H1 (cell line): ENCODE results near the gene MICA. TPM values are rescaled to one million over a fixed set of nuclear protein-coding genes. Genes with fewer than 3 reads are reported as not detected.
"Not testable (repeated sequence)": the region's sequence is repeated elsewhere in the genome, so short reads cannot be mapped to it uniquely, and the experiment has no call there.

Experiments used
- CTCF ChIA-PET: fragments of 300-600 bp; sonication (Branson Sonifier 250); formaldehyde crosslinking; loops from one replicate; lab custom pipeline; 2021; ENCODE audit not compliant: partially characterized antibody; lab: Charles Lee
- POLR2A ChIA-PET: fragments of 300-600 bp; sonication (Branson Sonifier 250); formaldehyde crosslinking; loops from one replicate; lab custom pipeline; 2021; ENCODE audit warnings: inconsistent platforms; ENCODE audit not compliant: partially characterized antibody; lab: Charles Lee
- DNase-seq, 2 experiments: peaks; one replicate each; pipeline versions ENCODE4 v3.0.0 to v3.0.0-alpha.2; 2010 to 2022; ENCODE audit warnings: low spot score in 2 of 2, low read depth in 1 of 2, mixed read lengths in 1 of 2
- FAIRE-seq: peaks from 2 replicates; lab custom pipeline; 2011; peaks lifted over from hg19 to GRCh38; lab: Jason Lieb, UNC
- H2AFZ ChIP-seq: 2 replicates; pipeline ENCODE4 v1.8.1; 2012; ENCODE audit warnings: low read length, inconsistent platforms
- H2AK5ac ChIP-seq: 2 replicates; pipeline ENCODE4 v1.6.1; 2013; ENCODE audit warnings: low read depth, low read length
- H2BK120ac ChIP-seq: replicated peaks from 2 replicates; pipeline ENCODE3; 2013; ENCODE audit warnings: low read depth, low read length, inconsistent platforms
- H2BK12ac ChIP-seq: 2 replicates; pipeline ENCODE4 v1.6.1; 2013; ENCODE audit warnings: low read depth, low read length
- H2BK15ac ChIP-seq: 2 replicates; pipeline ENCODE4 v1.6.1; 2013; ENCODE audit warnings: low read length
- H2BK20ac ChIP-seq: 2 replicates; pipeline ENCODE4 v1.6.1; 2013; ENCODE audit warnings: low read length
- H2BK5ac ChIP-seq: 2 replicates; pipeline ENCODE4 v1.6.1; 2013; ENCODE audit warnings: low read depth, low read length
- H3K14ac ChIP-seq: 2 replicates; pipeline ENCODE4 v1.6.1; 2013; ENCODE audit warnings: inconsistent platforms; ENCODE audit not compliant: insufficient read length
- H3K18ac ChIP-seq: 2 replicates; pipeline ENCODE4 v1.6.1; 2013; ENCODE audit warnings: low read length; ENCODE audit errors: extremely low read depth
- H3K23ac ChIP-seq: 2 replicates; pipeline ENCODE4 v1.6.1; 2013; ENCODE audit warnings: inconsistent platforms; ENCODE audit not compliant: insufficient read length
- H3K23me2 ChIP-seq: 2 replicates; pipeline ENCODE4 v1.6.1; 2013; ENCODE audit warnings: low read depth, low read length
- H3K27ac ChIP-seq: 2 replicates; pipeline ENCODE4 v1.6.1; 2011; ENCODE audit warnings: low read depth, low read length, inconsistent platforms
- H3K27me3 ChIP-seq, 4 experiments: replicated peaks in 1 of 4; 1 replicate in 1 of 4; 2 replicates in 3 of 4; pipeline versions ENCODE4 v1.6.1 to v1.8.1; 2011 to 2013; ENCODE audit warnings: low read length in 3 of 4, mild to moderate bottlenecking in 3 of 4, inconsistent platforms in 2 of 4, mixed read lengths in 2 of 4, moderate library complexity in 1 of 4; ENCODE audit not compliant: control insufficient read depth in 3 of 4, insufficient read depth in 3 of 4; ENCODE audit errors: extremely low read depth in 1 of 4
- H3K36me3 ChIP-seq, 4 experiments: 2 replicates each; pipeline versions ENCODE4 v1.6.1 to v1.8.1; 2011 to 2013; ENCODE audit warnings: mild to moderate bottlenecking in 4 of 4, low read length in 3 of 4, moderate library complexity in 2 of 4, control low read depth in 1 of 4, inconsistent platforms in 1 of 4; ENCODE audit not compliant: insufficient read depth in 4 of 4, control insufficient read depth in 2 of 4
- H3K4ac ChIP-seq: replicated peaks from 2 replicates; pipeline ENCODE3; 2013; ENCODE audit warnings: low read length, low read depth, mixed read lengths, inconsistent platforms; ENCODE audit not compliant: insufficient read length
- H3K4me1 ChIP-seq, 4 experiments: replicated peaks in 1 of 4; 1 replicate in 1 of 4; 2 replicates in 3 of 4; pipeline versions ENCODE4 v1.6.1 to v1.8.1; 2011 to 2013; ENCODE audit warnings: low read length in 3 of 4, inconsistent platforms in 2 of 4, mixed read lengths in 1 of 4; ENCODE audit not compliant: insufficient read depth in 4 of 4, control insufficient read depth in 3 of 4
- H3K4me2 ChIP-seq, 2 experiments: 2 replicates each; pipeline versions ENCODE4 v1.6.1 to v1.8.1; 2011 to 2013; ENCODE audit warnings: low read depth in 2 of 2, low read length in 2 of 2, control low read depth in 1 of 2, inconsistent platforms in 1 of 2, mild to moderate bottlenecking in 1 of 2; ENCODE audit not compliant: insufficient read depth in 1 of 2
- H3K4me3 ChIP-seq, 4 experiments: fragments of 200-600, 300-600 bp in 1 of 4; sonication (generic), shearing (Covaris generic), sonication (Bioruptor Twin) in 1 of 4; 2 replicates each; pipeline versions ENCODE4 v1.5.1 to v1.8.1; 2011 to 2016; ENCODE audit warnings: low read length in 4 of 4, low read depth in 3 of 4, control low read depth in 2 of 4, inconsistent platforms in 2 of 4, mild to moderate bottlenecking in 2 of 4, mixed read lengths in 1 of 4, moderate library complexity in 1 of 4; ENCODE audit not compliant: insufficient read depth in 2 of 4; ENCODE audit errors: extremely low read depth in 1 of 4
- H3K56ac ChIP-seq: replicated peaks from 2 replicates; pipeline ENCODE3; 2013; ENCODE audit warnings: low read depth, mild to moderate bottlenecking, mixed read lengths, low read length, inconsistent platforms; ENCODE audit not compliant: insufficient read length
- H3K79me1 ChIP-seq: 2 replicates; pipeline ENCODE4 v1.6.1; 2013; ENCODE audit warnings: low read depth, low read length, control low read depth
- H3K79me2 ChIP-seq, 2 experiments: 2 replicates each; pipeline versions ENCODE4 v1.6.1 to v1.8.1; 2012 to 2013; ENCODE audit warnings: low read length in 2 of 2, mild to moderate bottlenecking in 2 of 2, inconsistent platforms in 1 of 2; ENCODE audit not compliant: insufficient read depth in 2 of 2, control insufficient read depth in 1 of 2
- H3K9ac ChIP-seq, 4 experiments: replicated peaks in 1 of 4; 1 replicate in 1 of 4; 2 replicates in 3 of 4; pipeline versions ENCODE4 v1.6.1 to v1.8.1; 2011 to 2013; ENCODE audit warnings: low read depth in 3 of 4, low read length in 3 of 4, control low read depth in 2 of 4, mild to moderate bottlenecking in 2 of 4, moderate library complexity in 2 of 4, inconsistent platforms in 1 of 4; ENCODE audit errors: extremely low read depth in 1 of 4
- H3K9me3 ChIP-seq, 2 experiments: 2 replicates each; pipeline versions ENCODE4 v1.6.1 to v1.8.1; 2012 to 2013; ENCODE audit warnings: mild to moderate bottlenecking in 2 of 2, moderate library complexity in 2 of 2, control low read depth in 1 of 2, inconsistent platforms in 1 of 2, low read depth in 1 of 2, low read length in 1 of 2, mixed read lengths in 1 of 2; ENCODE audit not compliant: insufficient read depth in 2 of 2
- H4K20me1 ChIP-seq, 2 experiments: replicated peaks in 1 of 2; 2 replicates each; pipeline versions ENCODE3 to v1.8.1; 2011 to 2013; ENCODE audit warnings: inconsistent platforms in 2 of 2, low read length in 2 of 2, mild to moderate bottlenecking in 1 of 2; ENCODE audit not compliant: insufficient read depth in 2 of 2, control insufficient read depth in 1 of 2
- H4K5ac ChIP-seq: 2 replicates; pipeline ENCODE4 v1.6.1; 2013; ENCODE audit warnings: low read length, low read depth, mixed read lengths, inconsistent platforms; ENCODE audit not compliant: insufficient read length
- H4K8ac ChIP-seq: 2 replicates; pipeline ENCODE4 v1.8.0; 2013; ENCODE audit warnings: mild to moderate bottlenecking, moderate library complexity, low read length, inconsistent platforms; ENCODE audit not compliant: insufficient read depth; ENCODE audit errors: extremely low read depth
- H4K91ac ChIP-seq: replicated peaks from 2 replicates; pipeline ENCODE3; 2013; ENCODE audit warnings: low read length, mixed read lengths, inconsistent platforms; ENCODE audit not compliant: insufficient read length
- WGBS, 2 experiments: shearing (Covaris generic) in 1 of 2; methylation state at CpG; one replicate each; pipeline versions ENCODE4 v1.1.6 to v1.1.7; 2013 to 2015; ENCODE audit warnings: low lambda C conversion rate in 2 of 2, mixed read lengths in 2 of 2, inconsistent platforms in 1 of 2, low coverage in 1 of 2, missing lambda C conversion rate in 1 of 2; ENCODE audit not compliant: insufficient replicate concordance in 2 of 2, insufficient coverage in 1 of 2, insufficient read length in 1 of 2; ENCODE audit errors: extremely low coverage in 1 of 2, missing lambda C conversion rate in 1 of 2; 5-methylcytosine and 5-hydroxymethylcytosine counted together
- polyA plus RNA-seq, 7 experiments: library from polyadenylated mRNA; depleted of rRNA in 3 of 7; stranded (reverse) in 5 of 7; unstranded in 2 of 7; fragments of >200 nt in 5 of 7; fragments of 200-250 nt in 2 of 7; gene quantifications; 1 replicate in 5 of 7; 2 replicates in 1 of 7; 4 replicates in 1 of 7; pipeline versions ENCODE4 v1.2.1 to v1.2.3, GENCODE V29; 2011 to 2013; ENCODE audit warnings: missing spikeins in 2 of 7, mixed read lengths in 2 of 7
- total RNA-seq: library from RNA; stranded (reverse); fragmentation: NEBNext Ultra II Directional; extraction: Animal tissue kit (Norgen Biotek cat#: 25700); gene quantifications from 2 replicates; pipeline ENCODE4 v1.2.1, GENCODE V29; 2021

MICA gene
- total and polyA plus RNA-seq, 2 of the 8 experiments (the other 6 are each of a cell fraction or from before 2014, with no cell fraction given): 12.5 to 16.3 TPM

DNA sequence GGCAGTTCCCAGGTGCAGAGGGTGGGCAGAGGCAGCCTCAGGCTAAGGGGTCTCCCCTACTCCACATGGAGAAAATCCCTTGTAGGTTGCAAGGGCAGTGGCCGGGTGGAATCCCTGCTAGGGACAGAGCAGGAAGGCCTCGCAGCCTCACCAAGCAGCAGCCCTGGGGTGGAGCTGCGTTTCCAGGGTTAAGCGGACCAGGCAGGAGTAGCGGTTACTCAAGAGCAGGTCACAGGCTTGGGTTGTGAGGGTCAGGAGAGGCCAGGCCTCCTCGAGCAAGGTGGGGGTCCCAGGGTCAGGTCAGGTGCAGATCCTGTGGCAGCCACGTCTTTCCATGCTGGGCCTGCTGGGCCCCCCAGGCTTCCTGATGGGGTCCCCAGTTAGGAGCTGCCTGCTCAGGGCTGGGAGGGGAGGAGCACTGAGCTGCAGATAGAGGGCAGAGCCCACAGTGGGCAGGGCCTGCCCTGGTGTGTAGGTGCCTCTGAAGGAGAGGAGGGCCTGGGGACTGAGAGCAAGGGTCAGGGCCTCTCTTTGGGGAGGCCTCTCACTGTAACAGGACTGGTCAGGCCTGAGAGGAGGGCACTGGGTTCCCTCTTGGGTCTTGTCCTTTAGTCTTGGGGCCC is 10.9 kb downstream of the MICA start:
- H3K4me1 ChIP-seq, H3K4me2 ChIP-seq, POLR2A ChIA-PET, H3K27me3 ChIP-seq, H3K4me3 ChIP-seq, H4K5ac ChIP-seq, H3K4ac ChIP-seq, H4K91ac ChIP-seq, H2BK20ac ChIP-seq, H2BK5ac ChIP-seq, H3K56ac ChIP-seq, H2BK120ac ChIP-seq, H2BK12ac ChIP-seq, H3K9ac ChIP-seq, H3K18ac ChIP-seq, H3K27ac ChIP-seq, H3K23me2 ChIP-seq, H2BK15ac ChIP-seq, FAIRE-seq, H2AK5ac ChIP-seq, H3K9me3 ChIP-seq, H3K14ac ChIP-seq, H3K79me1 ChIP-seq, H4K8ac ChIP-seq, H2AFZ ChIP-seq, H3K23ac ChIP-seq: not testable (repeated sequence)
- 79% methylated on average over 7 of the region's 7 CpGs; no CpG with 5 or more reads in 1 of the 2 experiments for WGBS, 2 experiments
- Histone ChIP-seq H4K20me1 (peaks cover 7 to 11% of the 10 kb centered on the region in 2 experiments), H3K36me3 (peaks cover 5 to 36% (median 18%) of the 10 kb centered on the region in 4 experiments; a peak in 6 of 8 replicates), H3K79me2 (peaks cover 0 to 10% of the 10 kb centered on the region in 2 experiments; a peak in 3 of 4 replicates)
- CTCF ChIA-PET: interaction anchor here (1.0 to 2.1 kb wide), 2 partner anchors 15 to 28 kb away, joined by 3 to 7 read pairs; no protein-coding TSS in a partner anchor
- peak in 1 of 2 experiments; percentile 31 for DNase-seq
